HepG2 (cell line): ENCODE results near the gene ETS1. TPM values are rescaled to one million over a fixed set of nuclear protein-coding genes. Genes with fewer than 3 reads are reported as not detected.

Experiments used
- ATAC-seq: fragments of 200-7000 bp; cut with Tn5 transposase; 3 replicates; pipeline ENCODE4 v1.9.1; 2020; ENCODE audit warnings: mild to moderate bottlenecking, moderate library complexity
- BruUV-seq: library from RNA; stranded (reverse); fragments of 400-500 nt; replicated peaks from 2 replicates; lab custom pipeline; 2021; lab: Mats Ljungman, UMichigan
- CTCF ChIA-PET: fragments of 300-600 bp; formaldehyde crosslinking; extraction: SDS; loops from one replicate; lab custom pipeline; 2021; ENCODE audit warnings: low total read pairs, inconsistent platforms, low intra/inter-chr PET ratio; lab: Yijun Ruan, JAX
- POLR2A ChIA-PET: fragments of 350-600 bp; sonication (Branson Sonifier 250); formaldehyde crosslinking; loops from one replicate; lab custom pipeline; 2020; ENCODE audit warnings: antibody characterized with exemption, inconsistent platforms; lab: Yijun Ruan, JAX
- DNase-seq: peaks from one replicate; pipeline ENCODE4 v3.0.0-alpha.2; 2015; ENCODE audit warnings: low spot score
- FAIRE-seq: peaks from 3 replicates; lab custom pipeline; 2011; peaks lifted over from hg19 to GRCh38; lab: Jason Lieb, UNC
- H2AFZ ChIP-seq: one replicate; pipeline ENCODE4 v1.6.1; 2011; ENCODE audit warnings: low read length, inconsistent platforms
- H3K27ac ChIP-seq: fragments of 300-600 bp; 3 replicates; pipeline ENCODE4 v1.8.0; 2011; ENCODE audit warnings: mixed run types, mild to moderate bottlenecking, mixed read lengths, low read length, inconsistent platforms; ENCODE audit not compliant: insufficient read depth; ENCODE audit errors: extremely low read length
- H3K27me3 ChIP-seq, 2 experiments: fragments of 200-600 bp in 1 of 2; 2 replicates in 1 of 2; 3 replicates in 1 of 2; pipeline versions ENCODE4 v1.6.0 to v1.8.0; 2011; ENCODE audit warnings: low read length in 2 of 2, mild to moderate bottlenecking in 2 of 2, moderate library complexity in 2 of 2, inconsistent platforms in 1 of 2; ENCODE audit not compliant: insufficient read depth in 2 of 2, control insufficient read depth in 1 of 2
- H3K36me3 ChIP-seq, 2 experiments: fragments of 200-600 bp in 1 of 2; replicated peaks in 1 of 2; 2 replicates in 1 of 2; 3 replicates in 1 of 2; pipeline versions ENCODE4 v1.5.1 to v1.8.0; 2011; ENCODE audit warnings: low read length in 2 of 2, inconsistent platforms in 1 of 2; ENCODE audit not compliant: insufficient read depth in 2 of 2, control insufficient read depth in 1 of 2
- H3K4me1 ChIP-seq: 2 replicates; pipeline ENCODE4 v1.5.1; 2012; ENCODE audit warnings: low read length, inconsistent platforms; ENCODE audit not compliant: insufficient read depth
- H3K4me2 ChIP-seq: 2 replicates; pipeline ENCODE4 v1.6.0; 2011; ENCODE audit warnings: low read depth, low read length, inconsistent platforms
- H3K4me3 ChIP-seq, 3 experiments: fragments of 200-600 bp in 1 of 3; sonication (generic), shearing (Covaris generic) in 1 of 3; replicated peaks in 1 of 3; 2 replicates each; pipeline ENCODE4 v1.5.1; 2011 to 2016; ENCODE audit warnings: low read length in 3 of 3, inconsistent platforms in 2 of 3, low read depth in 2 of 3, mild to moderate bottlenecking in 2 of 3, control low read depth in 1 of 3, mixed read lengths in 1 of 3; ENCODE audit not compliant: insufficient read depth in 1 of 3
- H3K79me2 ChIP-seq: one replicate; pipeline ENCODE4 v1.6.1; 2011; ENCODE audit warnings: low read length, inconsistent platforms; ENCODE audit not compliant: insufficient read depth
- H3K9ac ChIP-seq: 2 replicates; pipeline ENCODE4 v1.6.0; 2011; ENCODE audit warnings: mild to moderate bottlenecking, low read depth, low read length, inconsistent platforms; ENCODE audit not compliant: insufficient read depth
- H3K9me3 ChIP-seq: 2 replicates; pipeline ENCODE4 v1.5.1; 2012; ENCODE audit warnings: mild to moderate bottlenecking, low read length
- H4K20me1 ChIP-seq: 2 replicates; pipeline ENCODE4 v1.6.0; 2011; ENCODE audit warnings: inconsistent platforms, mild to moderate bottlenecking, low read length, moderate library complexity; ENCODE audit not compliant: insufficient read depth
- CENPX ChIP-seq: sonication (generic); formaldehyde crosslinking; IDR thresholded peaks from 2 replicates; pipeline ENCODE4 v1.9.0; 2021; ENCODE audit warnings: mild to moderate bottlenecking, missing genetic modification reagents, moderate library complexity
- MIER3 ChIP-seq: IDR thresholded peaks from 2 replicates; pipeline ENCODE4 v1.6.1; 2016; ENCODE audit warnings: missing compliant biosample characterization, borderline replicate concordance
- SMARCC2 ChIP-seq: fragments of 450-650 bp; IDR thresholded peaks from 2 replicates; pipeline ENCODE4 v1.6.1; 2017; ENCODE audit warnings: antibody characterized with exemption, mild to moderate bottlenecking
- U2AF2 ChIP-seq: fragments of 200-400 bp; formaldehyde crosslinking; IDR thresholded peaks from 2 replicates; pipeline ENCODE4 v1.6.1; 2017; ENCODE audit warnings: low read depth, mild to moderate bottlenecking, low read length
- ZBTB20 ChIP-seq: sonication (generic); formaldehyde crosslinking; IDR thresholded peaks from 2 replicates; pipeline ENCODE4 v1.8.1; 2023; ENCODE audit warnings: missing genetic modification reagents, low read depth, mild to moderate bottlenecking, borderline replicate concordance
- ZBTB33 ChIP-seq: sonication (generic); formaldehyde crosslinking; IDR thresholded peaks from 2 replicates; pipeline ENCODE4 v1.4.0; 2020; ENCODE audit warnings: missing genetic modification reagents
- ZMYM2 ChIP-seq: sonication (generic); formaldehyde crosslinking; IDR thresholded peaks from 2 replicates; pipeline ENCODE4 v1.8.0; 2022; ENCODE audit warnings: mild to moderate bottlenecking, missing genetic modification reagents
- ZNF205 ChIP-seq: IDR thresholded peaks from 2 replicates; pipeline ENCODE4 v1.6.1; 2018; ENCODE audit warnings: missing biosample characterization, missing genetic modification reagents
- WGBS: methylation state at CpG from one replicate; pipeline ENCODE4 v1.1.6; 2017; ENCODE audit warnings: low lambda C conversion rate; 5-methylcytosine and 5-hydroxymethylcytosine counted together
- in situ Hi-C: cut with HindIII; loops from 2 replicates; pipeline ENCODE4 v1.10.0; 2017; ENCODE audit warnings: low pct_unique_long_range_greater_than_20kb; ENCODE audit not compliant: extremely low pct_ligation_motif_present
- intact Hi-C: fragments of 100-400 bp; cut with micrococcal nuclease; formaldehyde crosslinking; loops from one replicate; pipeline ENCODE4 v1.10.0; 2022; ENCODE audit not compliant: unreplicated experiment
- polyA plus RNA-seq, 8 experiments: library from polyadenylated mRNA; depleted of rRNA in 3 of 8; stranded (reverse) in 7 of 8; unstranded in 1 of 8; fragments of >200 nt; fragmentation: Illumina TruSeq in 4 of 8; extraction: Trizol in 4 of 8; gene quantifications; 2 replicates each; pipeline versions ENCODE4 v1.2.1 to v1.2.3, GENCODE V29; 2011 to 2016; ENCODE audit warnings: low read depth in 4 of 8, missing spikeins in 1 of 8, mixed read lengths in 1 of 8; ENCODE audit not compliant: insufficient read depth in 1 of 8
- total RNA-seq, 5 experiments: library from RNA; depleted of rRNA; stranded (reverse); fragments of >200 nt; fragmentation: Illumina TruSeq; extraction: Trizol; gene quantifications; 2 replicates each; pipeline ENCODE4 v1.2.3, GENCODE V29; 2016; ENCODE audit warnings: low read depth in 1 of 5

Gene ETS1
- total and polyA plus RNA-seq, 2 of the 13 experiments (the other 11 are each of a cell fraction or from before 2014, with no cell fraction given), result 0.18 to 0.34 TPM

- Histone ChIP-seq H3K27me3 (peaks cover 1 to 61% of the 10 kb centered on the region in 2 experiments; a peak in 4 of 5 replicates), H3K9ac (no peak overlapping the region), H3K36me3 (no peaks in the 10 kb centered on the region), H3K4me1 (no peaks in the 10 kb centered on the region), H3K9me3 (no peaks in the 10 kb centered on the region), H3K79me2 (no peaks in the 10 kb centered on the region), H2AFZ (no peak overlapping the region), H4K20me1 (no peaks in the 10 kb centered on the region), H3K27ac (no peak overlapping the region), H3K4me2 (no peak overlapping the region), H3K4me3 (no peak overlapping the region)
- ATAC-seq (no peak), FAIRE-seq (no peak), DNase-seq (no peak)
- 10% methylated on average over 9 of the region's 9 CpGs for WGBS
- POLR2A ChIA-PET, result no interaction called here
- in situ Hi-C loops (no loop called here), intact Hi-C loops (no loop called here)
- BruUV-seq, result no TSS peak
- CTCF ChIA-PET, result no interaction called here
- TF ChIP-seq ZMYM2 (CRISPR knock-in tag), result no peak
- TF ChIP-seq CENPX (CRISPR knock-in tag), result no peak
- TF ChIP-seq U2AF2, result no peak
These were observed 33.1 kb upstream of the ETS1 start for GRCh38 chr11:128620309-128621100.

GRCh38 chr11:128619540-128620308 lies 32.4 kb upstream of the ETS1 start:
- H3K9me3 ChIP-seq, result no peaks in the 10 kb centered on the region
- H3K36me3 ChIP-seq, result no peaks in the 10 kb centered on the region
- no TSS peak for BruUV-seq
- H3K27ac ChIP-seq, result no peak overlapping the region
- no peak for DNase-seq
- WGBS, result 4% methylated on average over 5 of the region's 10 CpGs
- no peak overlapping the region for H3K9ac ChIP-seq
- ChIA-PET POLR2A (no interaction called here), CTCF (no interaction called here)
- H4K20me1 ChIP-seq, result no peaks in the 10 kb centered on the region
- H3K4me3 ChIP-seq, result no peak overlapping the region
- H3K4me2 ChIP-seq, result no peak overlapping the region
- H3K27me3 ChIP-seq, result peaks cover 5 to 61% of the 10 kb centered on the region in 2 experiments; a peak in 4 of 5 replicates
- FAIRE-seq, result no peak
- in situ Hi-C loops, result no loop called here
- no peaks in the 10 kb centered on the region for H3K79me2 ChIP-seq
- no peak for ATAC-seq
- TF ChIP-seq ZBTB33 (CRISPR knock-in tag) (no peak), SMARCC2 (no peak), MIER3 (CRISPR knock-in tag) (no peak), ZBTB20 (CRISPR knock-in tag) (no peak), ZNF205 (no peak)
- no peak overlapping the region for H2AFZ ChIP-seq
- H3K4me1 ChIP-seq, result no peaks in the 10 kb centered on the region
- intact Hi-C loops, result no loop called here
